GM19025 (cell line): ENCODE measurements around the gene LDLRAD4.

Source experiments
- ATAC-seq: cut with Tn5 transposase; IDR thresholded peaks from one replicate; pipeline ENCODE4 v1.9.1; 2021; ENCODE audit warnings: mild to moderate bottlenecking, low read depth, moderate library complexity; ENCODE audit not compliant: unreplicated experiment

The LDLRAD4 gene

GRCh38 chr18:13226533-13227144, 8.1 kb downstream of the LDLRAD4 start:
- no peak for ATAC-seq

DNA sequence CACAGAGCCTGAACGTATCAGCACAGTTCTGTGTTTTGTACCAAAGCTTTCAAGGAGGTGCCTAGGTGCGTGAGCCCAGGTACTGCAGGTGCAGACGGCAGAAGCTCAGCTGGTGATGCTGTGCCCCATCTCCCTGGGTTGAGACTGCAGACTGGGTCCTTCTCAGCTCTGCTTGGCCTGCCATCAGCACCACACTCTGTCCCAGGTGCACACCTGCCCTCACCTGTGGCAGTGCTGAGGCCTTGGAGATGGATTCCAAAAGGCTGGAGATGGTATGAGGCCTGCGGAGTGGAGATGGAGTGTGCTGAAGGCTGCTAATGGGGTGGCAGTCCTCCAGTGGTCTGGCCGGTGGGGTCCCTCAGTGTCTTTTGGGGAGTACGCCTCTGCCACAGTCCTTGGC, 9.3 kb downstream of the LDLRAD4 start:
- ATAC-seq = no peak

GRCh38 chr18:13229001-13229671, 10.6 kb downstream of the LDLRAD4 start:
- no peak for ATAC-seq

- ATAC-seq = no peak
Measured at GRCh38 chr18:13231151-13231550, 12.6 kb downstream of the LDLRAD4 start.

DNA sequence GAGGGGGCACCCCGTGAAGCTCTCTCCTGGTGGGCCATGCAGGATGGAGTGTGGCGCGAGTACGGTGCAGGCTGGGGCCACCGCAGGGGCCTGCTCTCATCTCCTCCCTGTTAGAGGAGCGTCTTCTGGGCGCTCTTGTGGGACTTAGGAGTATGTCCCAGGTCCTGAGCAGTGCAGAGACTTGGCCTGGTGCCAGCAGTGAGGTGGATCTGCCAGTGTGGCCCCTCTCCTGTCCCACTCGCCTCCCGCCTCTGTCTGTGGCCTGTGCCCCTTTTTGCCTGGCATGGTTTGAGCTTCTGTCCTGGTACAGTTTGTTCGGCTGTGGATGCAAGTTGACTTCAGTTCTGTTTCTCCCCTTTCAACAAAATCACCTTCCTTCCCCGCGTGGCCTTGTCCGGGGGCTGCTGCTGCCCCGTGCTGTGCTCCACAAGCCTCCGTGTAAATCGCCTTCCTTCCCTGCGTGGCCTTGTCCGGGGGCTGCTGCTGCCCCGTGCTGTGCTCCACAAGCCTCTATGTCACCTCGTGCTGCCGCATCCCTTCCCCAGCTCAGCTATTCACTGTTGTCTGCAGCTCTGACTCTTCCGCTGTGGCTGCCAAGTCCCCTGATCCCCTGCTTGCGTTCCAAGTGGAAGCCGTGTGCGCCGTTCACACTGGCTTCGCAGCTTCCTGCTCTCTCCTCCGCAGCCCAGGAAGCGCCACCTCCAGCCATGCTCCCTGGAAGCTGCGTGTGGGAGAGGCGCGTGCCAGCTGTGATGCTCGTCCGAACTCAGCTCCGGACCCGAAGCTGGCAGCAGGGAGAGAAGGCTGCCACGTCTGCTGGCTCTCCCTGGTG, 13.7 kb downstream of the LDLRAD4 start:
- no peak for ATAC-seq

GRCh38 chr18:13232971-13233786, 14.6 kb downstream of the LDLRAD4 start:
- no peak for ATAC-seq

DNA sequence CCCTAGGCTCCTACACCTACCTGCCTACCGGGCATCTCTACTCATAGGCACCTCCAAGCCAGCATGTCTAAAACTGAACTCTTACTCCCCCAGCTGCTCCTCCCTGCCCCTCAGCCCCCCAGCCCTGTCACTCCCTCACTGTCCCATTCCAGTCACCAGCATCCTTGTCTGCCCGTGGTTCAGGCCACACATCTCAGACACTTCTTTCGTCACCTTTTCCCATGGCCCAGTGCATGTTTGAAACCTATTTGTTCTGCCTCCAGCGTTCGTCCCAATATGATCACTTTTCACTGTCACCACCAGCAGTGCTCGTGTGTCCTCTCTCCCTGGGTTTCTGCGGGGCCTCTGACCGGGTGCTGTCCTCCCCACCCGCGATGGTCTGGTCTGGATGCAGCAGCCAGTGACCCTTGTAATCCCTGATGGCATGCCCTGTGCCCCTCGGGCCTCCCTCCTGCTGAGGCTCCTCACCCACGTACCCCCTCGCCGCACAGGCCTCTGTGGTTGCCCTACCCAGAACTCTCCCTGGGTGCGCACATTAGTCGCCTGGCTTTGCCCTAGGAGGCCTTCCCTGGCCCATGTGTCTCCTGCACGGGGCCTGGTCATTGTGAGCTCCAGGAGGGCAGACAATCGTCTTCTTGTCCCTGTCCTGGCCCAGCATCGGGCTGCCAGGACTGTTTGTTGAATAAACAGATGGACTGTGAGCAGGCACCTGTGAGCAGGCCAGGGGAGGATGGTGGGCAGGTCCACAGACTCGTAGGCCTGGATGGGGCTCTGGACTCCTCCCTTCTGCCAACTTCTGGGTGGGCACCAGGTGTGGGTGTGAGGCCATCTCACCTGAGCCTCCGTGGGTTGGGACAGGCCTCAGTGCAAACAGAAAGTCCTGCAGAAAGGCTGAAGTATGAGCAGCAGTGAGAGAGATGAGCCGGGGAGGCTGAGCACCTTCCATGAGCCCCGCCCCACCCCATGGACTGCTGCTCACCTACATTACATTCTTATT, 15.5 kb downstream of the LDLRAD4 start:
- no peak for ATAC-seq

DNA sequence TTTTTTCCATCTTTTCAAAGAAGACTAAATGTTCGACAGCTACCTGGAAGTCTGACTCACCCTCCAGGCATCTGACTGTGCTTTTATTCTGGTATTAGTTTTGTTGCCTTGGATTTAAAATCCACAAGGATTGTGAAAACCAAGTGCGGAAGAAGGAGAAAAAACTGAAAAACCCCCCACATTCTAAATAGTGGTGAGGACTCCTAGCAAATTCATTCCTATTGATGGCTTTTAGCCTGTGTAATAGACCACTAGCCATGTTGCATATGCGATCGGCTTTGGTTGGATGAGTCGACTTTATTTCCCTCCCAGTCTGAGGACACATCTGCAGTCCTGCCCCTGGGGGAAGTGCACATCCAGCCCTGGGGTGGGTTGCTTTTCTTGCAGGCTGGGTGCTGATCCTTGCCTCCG, 16.9 kb downstream of the LDLRAD4 start:
- no peak for ATAC-seq

- ATAC-seq = no peak
Measured at GRCh38 chr18:13235981-13236380, 17.4 kb downstream of the LDLRAD4 start.

DNA sequence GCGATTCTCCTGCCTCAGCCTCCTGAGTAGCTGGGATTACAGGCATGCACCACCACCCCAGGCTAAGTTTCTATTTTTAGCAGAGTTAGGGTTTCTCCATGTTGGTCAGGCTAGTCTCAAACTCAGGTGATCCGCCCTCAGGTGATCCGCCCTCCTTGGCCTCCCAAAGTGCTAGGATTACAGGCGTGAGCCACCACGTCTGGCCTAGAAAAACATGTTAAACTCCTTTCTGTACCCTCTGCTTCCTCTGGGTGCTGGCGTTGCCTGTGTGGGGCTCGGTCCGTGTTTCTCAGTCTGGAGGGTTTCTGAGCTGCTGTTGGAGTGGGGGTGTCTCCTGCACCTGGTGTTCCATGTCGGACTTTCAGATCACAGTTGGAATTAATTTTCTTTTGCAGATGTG, 17.9 kb downstream of the LDLRAD4 start:
- no peak for ATAC-seq

- ATAC-seq = no peak
Measured at GRCh38 chr18:13237073-13237472, 18.5 kb downstream of the LDLRAD4 start.

DNA sequence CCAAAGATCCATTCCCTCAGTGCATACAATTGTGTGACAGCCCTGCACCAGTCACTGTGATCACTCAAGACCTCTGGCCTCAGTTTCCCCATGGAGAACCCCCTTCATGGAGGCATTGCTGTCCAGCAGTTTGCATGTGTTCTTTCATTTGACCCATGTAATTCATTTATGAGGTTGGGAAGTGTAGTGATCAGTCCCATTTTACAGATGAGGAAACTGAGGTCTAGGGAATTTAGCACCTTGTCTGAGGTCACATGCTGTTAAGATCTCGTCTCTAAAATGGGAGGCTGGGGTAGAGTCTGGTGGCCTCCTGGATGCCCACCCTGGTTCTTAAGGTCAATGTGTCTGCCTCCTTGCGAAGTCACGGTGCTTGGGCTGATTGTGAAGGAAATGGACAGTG, 19.1 kb downstream of the LDLRAD4 start:
- ATAC-seq = no peak

DNA sequence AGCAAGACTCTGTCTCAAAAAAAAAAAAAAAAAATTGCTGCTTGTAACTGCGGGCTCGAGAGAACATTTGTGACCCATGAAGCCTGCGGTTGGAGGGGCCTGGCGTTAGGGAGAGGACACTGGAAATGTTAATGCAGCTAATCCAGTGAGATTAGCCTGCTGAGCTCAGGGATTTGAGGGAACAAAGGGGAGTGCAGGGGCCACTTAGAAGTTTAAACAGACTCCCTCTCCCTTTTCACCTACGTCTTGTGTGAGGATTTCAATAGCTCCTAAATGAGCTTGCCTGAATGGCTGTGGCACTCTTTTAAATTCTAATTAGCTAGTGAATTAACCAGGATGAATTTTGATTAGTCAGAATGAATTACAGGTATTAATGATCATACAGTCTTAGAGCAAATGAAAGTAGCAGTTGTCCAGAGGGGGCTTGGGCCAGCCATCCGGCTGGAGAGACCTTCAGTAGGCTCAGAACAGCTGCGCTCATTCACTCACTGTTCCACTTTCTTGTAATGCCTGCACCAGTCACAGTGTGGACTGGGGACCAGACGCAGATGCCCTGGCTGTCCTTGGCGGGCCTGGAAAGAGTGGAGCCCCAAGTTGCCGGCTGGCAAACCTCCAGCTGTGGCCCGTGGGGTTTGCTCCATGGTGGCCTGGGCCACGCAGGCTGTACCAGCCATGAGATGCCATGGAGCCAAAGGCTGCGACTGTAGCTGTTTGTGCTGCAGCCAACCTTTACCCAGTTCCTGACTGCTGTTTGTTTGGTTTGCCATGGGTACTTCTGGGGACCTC, 20.8 kb downstream of the LDLRAD4 start:
- ATAC-seq = no peak

DNA sequence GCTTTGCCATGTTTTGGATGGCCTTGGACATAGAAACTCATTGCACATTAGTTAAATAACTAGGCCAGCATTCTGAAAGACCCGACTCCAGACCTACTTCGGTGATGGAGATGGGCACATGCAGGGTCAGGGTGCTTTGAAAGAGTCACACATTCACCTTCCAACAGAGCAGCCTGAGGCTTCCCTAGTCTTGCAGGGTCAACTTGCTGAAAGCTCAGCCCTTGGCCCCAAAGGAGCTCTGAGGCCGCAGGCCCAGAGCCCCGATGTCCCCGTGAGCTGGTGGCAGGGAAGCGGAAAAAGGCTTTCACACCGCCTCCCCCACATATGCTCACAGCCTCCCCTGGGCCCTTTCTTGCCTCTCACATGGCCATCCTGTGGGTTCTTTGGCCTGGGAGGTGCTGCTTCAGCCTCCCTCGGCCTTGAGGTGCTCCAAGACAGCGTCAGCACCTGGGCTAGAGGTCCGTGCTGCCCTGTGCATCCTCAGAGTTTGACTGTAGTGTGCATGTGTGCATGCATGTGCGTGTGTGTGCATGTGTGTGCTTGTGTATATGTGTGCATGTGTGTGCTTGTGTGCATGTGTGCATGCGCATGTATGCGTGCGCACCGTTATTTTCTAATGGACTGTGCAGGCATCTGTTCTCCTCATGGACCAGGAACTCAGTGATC, 21.6 kb downstream of the LDLRAD4 start:
- no peak for ATAC-seq

- no peak for ATAC-seq
Measured at GRCh38 chr18:13241083-13241892, 22.7 kb downstream of the LDLRAD4 start.

DNA sequence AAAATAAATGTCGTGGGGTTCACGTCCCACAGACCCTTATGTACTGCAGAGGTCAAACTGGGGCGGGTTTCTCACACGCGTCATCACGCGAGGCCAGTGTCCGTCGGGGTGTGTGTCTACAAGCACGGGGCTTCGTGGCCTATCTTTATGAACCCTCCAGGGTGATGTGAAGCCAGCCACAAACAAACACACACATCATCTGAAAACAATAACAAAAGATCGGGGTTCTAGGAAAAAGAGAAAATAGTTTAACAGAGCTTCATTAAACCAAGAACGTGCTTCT, 23.3 kb downstream of the LDLRAD4 start:
- ATAC-seq = no peak

DNA sequence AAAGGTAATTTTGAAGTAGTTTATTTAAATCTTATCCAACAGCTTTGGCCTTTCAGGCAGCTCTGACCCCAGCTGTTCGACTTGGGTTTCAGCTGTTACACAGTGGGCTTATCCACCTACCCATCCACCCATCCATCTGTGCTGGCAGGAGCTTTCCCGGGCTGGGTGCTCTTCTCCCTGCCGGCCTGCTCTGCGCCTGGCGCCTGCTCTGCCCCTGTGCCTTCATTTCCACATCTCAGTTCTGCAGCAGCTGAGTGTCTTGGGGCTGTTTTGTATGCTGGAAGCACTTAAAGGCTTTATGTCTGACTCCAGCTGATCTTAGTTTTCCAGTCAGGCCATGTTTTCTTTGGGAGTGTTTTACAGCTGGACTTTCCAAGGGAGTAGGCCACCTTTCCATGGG, 24.2 kb downstream of the LDLRAD4 start:
- no peak for ATAC-seq

DNA sequence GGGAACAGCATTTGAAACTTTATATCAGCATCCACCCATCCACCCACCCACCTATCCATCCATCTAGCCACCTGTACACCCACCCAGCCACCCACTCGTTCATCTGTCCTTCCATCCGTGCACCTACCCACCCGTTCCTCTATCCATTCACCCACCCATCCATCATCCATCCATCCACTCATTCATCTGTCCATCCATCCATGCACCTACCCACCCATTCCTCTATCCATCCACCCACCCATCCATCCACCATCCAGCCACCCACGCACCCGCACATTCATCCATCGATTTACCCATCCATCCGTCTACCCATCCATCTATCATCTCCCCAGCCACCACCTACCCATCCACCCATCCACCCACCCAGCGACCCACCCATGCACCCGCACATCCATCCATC, 24.8 kb downstream of the LDLRAD4 start:
- ATAC-seq = no peak
